Activated B cell treated with CpG ODN at 0.5 μM for 24 hours (primary cell): ENCODE data around the gene CLEC12A. TPM values are rescaled to one million over a fixed set of nuclear protein-coding genes. Genes with fewer than 3 reads are reported as not detected.

Source experiments
- ATAC-seq: fragments of 200-7000 bp; cut with Tn5 transposase; one replicate; pipeline ENCODE4 v1.10.0; 2021; ENCODE audit warnings: low read depth, mild to moderate bottlenecking, moderate library complexity
- CTCF ChIA-PET: fragments of 350-600 bp; sonication (Branson Sonifier 250); formaldehyde crosslinking; loops from one replicate; lab custom pipeline; 2021; ENCODE audit warnings: antibody characterized with exemption; lab: Charles Lee
- POLR2A ChIA-PET: fragments of 350-600 bp; sonication (Branson Sonifier 250); formaldehyde crosslinking; loops from one replicate; lab custom pipeline; 2021; ENCODE audit warnings: antibody characterized with exemption; lab: Charles Lee
- DNase-seq: peaks from one replicate; pipeline ENCODE4 v3.0.0; 2022
- H3K27ac Mint-ChIP-seq: one replicate; pipeline ENCODE4 v1.8.0; 2020; ENCODE audit warnings: mixed read lengths
- H3K27me3 Mint-ChIP-seq: one replicate; pipeline ENCODE4 v1.8.0; 2021; ENCODE audit warnings: mixed read lengths
- H3K36me3 Mint-ChIP-seq: one replicate; pipeline ENCODE4 v1.8.0; 2021; ENCODE audit warnings: low read depth, mixed read lengths
- H3K4me1 Mint-ChIP-seq: one replicate; pipeline ENCODE4 v1.8.0; 2021; ENCODE audit warnings: mixed read lengths
- H3K4me3 Mint-ChIP-seq: one replicate; pipeline ENCODE4 v1.8.0; 2020; ENCODE audit warnings: mild to moderate bottlenecking, mixed read lengths
- H3K9me3 Mint-ChIP-seq: one replicate; pipeline ENCODE4 v1.8.0; 2020; ENCODE audit warnings: mixed read lengths
- intact Hi-C: fragments of 100-400 bp; cut with micrococcal nuclease; formaldehyde crosslinking; loops from one replicate; pipeline ENCODE4 v1.15.1; 2024
- total RNA-seq: library from RNA; stranded (reverse); gene quantifications from 2 replicates; pipeline ENCODE4 v1.2.3, GENCODE V29; 2022
- TF ChIP-seq, protein P1 (sequence below): fragments of 200-600 bp; IDR thresholded peaks from one replicate; pipeline ENCODE4 v1.8.0; 2022; ENCODE audit warnings: antibody characterized with exemption, mild to moderate bottlenecking

CLEC12A gene
- total RNA-seq, 1 donor from 2014 or later = not detected

- TF ChIP-seq, protein P1, sequence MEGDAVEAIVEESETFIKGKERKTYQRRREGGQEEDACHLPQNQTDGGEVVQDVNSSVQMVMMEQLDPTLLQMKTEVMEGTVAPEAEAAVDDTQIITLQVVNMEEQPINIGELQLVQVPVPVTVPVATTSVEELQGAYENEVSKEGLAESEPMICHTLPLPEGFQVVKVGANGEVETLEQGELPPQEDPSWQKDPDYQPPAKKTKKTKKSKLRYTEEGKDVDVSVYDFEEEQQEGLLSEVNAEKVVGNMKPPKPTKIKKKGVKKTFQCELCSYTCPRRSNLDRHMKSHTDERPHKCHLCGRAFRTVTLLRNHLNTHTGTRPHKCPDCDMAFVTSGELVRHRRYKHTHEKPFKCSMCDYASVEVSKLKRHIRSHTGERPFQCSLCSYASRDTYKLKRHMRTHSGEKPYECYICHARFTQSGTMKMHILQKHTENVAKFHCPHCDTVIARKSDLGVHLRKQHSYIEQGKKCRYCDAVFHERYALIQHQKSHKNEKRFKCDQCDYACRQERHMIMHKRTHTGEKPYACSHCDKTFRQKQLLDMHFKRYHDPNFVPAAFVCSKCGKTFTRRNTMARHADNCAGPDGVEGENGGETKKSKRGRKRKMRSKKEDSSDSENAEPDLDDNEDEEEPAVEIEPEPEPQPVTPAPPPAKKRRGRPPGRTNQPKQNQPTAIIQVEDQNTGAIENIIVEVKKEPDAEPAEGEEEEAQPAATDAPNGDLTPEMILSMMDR = no peak
- Mint-ChIP-seq H3K9me3 (no peaks in the 10 kb centered on the region), H3K4me3 (no peak overlapping the region), H3K27ac (no peak overlapping the region), H3K27me3 (peaks cover 17% of the 10 kb centered on the region), H3K36me3 (no peaks in the 10 kb centered on the region), H3K4me1 (no peaks in the 10 kb centered on the region)
- intact Hi-C loops = no loop called here
- DNase-seq (no peak), ATAC-seq (no peak)
- ChIA-PET CTCF (no interaction called here), POLR2A (no interaction called here)
These were observed 56.5 kb downstream of the CLEC12A start for GRCh38 chr12:10027721-10028120.

- peaks cover 9% of the 10 kb centered on the region for H3K27me3 Mint-ChIP-seq
- ATAC-seq = no peak
- DNase-seq = no peak
- no peak within 1 kb of the TSS for H3K4me3 Mint-ChIP-seq
- ChIA-PET POLR2A (no interaction called here), CTCF (no interaction called here)
- H3K4me1 Mint-ChIP-seq = no peaks in the 10 kb centered on the region
- no peaks in the 10 kb centered on the region for H3K36me3 Mint-ChIP-seq
- TF ChIP-seq, protein P1 = no peak
- H3K27ac Mint-ChIP-seq = no peak within 1 kb of the TSS
- H3K9me3 Mint-ChIP-seq = no peaks in the 10 kb centered on the region
- intact Hi-C loops = no loop called here
These were observed 59.2 kb downstream of the CLEC12A start, which contains the start of gene CLEC9A for GRCh38 chr12:10030446-10030845. Gene CLEC9A (plus strand): TSS chr12:10030682. CDS start chr12:10052688, 22,006 bp downstream.

- ChIA-PET CTCF (no interaction called here), POLR2A (no interaction called here)
These were observed 60.1 kb downstream of the CLEC12A start for GRCh38 chr12:10031321-10031720.

GRCh38 chr12:10031771-10032175 lies 60.6 kb downstream of the CLEC12A start:
- CTCF ChIA-PET = no interaction called here
- Mint-ChIP-seq H3K27ac (no peak overlapping the region), H3K9me3 (no peaks in the 10 kb centered on the region), H3K4me3 (no peak overlapping the region), H3K4me1 (no peaks in the 10 kb centered on the region), H3K36me3 (no peaks in the 10 kb centered on the region), H3K27me3 (peaks cover 7% of the 10 kb centered on the region)
- POLR2A ChIA-PET = no interaction called here
- intact Hi-C loops = no loop called here
- no peak for DNase-seq
- TF ChIP-seq, protein P1 = no peak
- ATAC-seq = no peak

More at GRCh38 chr12:10031321-10031720, 60.1 kb downstream of the CLEC12A start:
- Mint-ChIP-seq H3K36me3 (no peaks in the 10 kb centered on the region), H3K27me3 (peaks cover 9% of the 10 kb centered on the region), H3K27ac (no peak overlapping the region), H3K9me3 (no peaks in the 10 kb centered on the region), H3K4me3 (no peak overlapping the region), H3K4me1 (no peaks in the 10 kb centered on the region)
- ATAC-seq (no peak), DNase-seq (no peak)
- TF ChIP-seq, protein P1 = no peak
- intact Hi-C loops = no loop called here

- TF ChIP-seq, protein P1 = no peak
- Mint-ChIP-seq H3K27ac (no peak overlapping the region), H3K4me3 (no peak overlapping the region), H3K36me3 (no peaks in the 10 kb centered on the region), H3K27me3 (peaks cover 4% of the 10 kb centered on the region), H3K9me3 (no peaks in the 10 kb centered on the region), H3K4me1 (no peaks in the 10 kb centered on the region)
- ATAC-seq = no peak
- no peak for DNase-seq
- ChIA-PET CTCF (interaction anchor here (1.0 kb wide), 1 partner anchor 106 kb away, joined by 6 read pairs; no protein-coding TSS in a partner anchor), POLR2A (no interaction called here)
- intact Hi-C loops = loop anchor here (1.0 kb wide), 1 partner anchor 106 kb away; no protein-coding TSS in a partner anchor
These were observed 62.8 kb downstream of the CLEC12A start for GRCh38 chr12:10033783-10034545.

Other genes with a start within 250 kb of the CLEC12A start
- gene CLECL1, start 238.3 kb upstream of the CLEC12A start, total RNA-seq = 111 and 115 TPM in 2 replicates
- 23.7 and 26.7 TPM in 2 replicates for gene CD69, start 210.5 kb upstream of the CLEC12A start, total RNA-seq
- 0.34 and 0.67 TPM in 2 replicates for gene KLRF1, start 143.9 kb upstream of the CLEC12A start, total RNA-seq
- 18.4 and 19.1 TPM in 2 replicates for gene CLEC2B, start 102.1 kb upstream of the CLEC12A start, total RNA-seq
- gene KLRF2, start 89.9 kb upstream of the CLEC12A start, total RNA-seq = not detected in 2 replicates
- not detected in 2 replicates for gene CLEC2A, start 39.0 kb upstream of the CLEC12A start, total RNA-seq
- gene CLEC1B, start 27.7 kb downstream of the CLEC12A start, total RNA-seq = not detected in 2 replicates
- not detected in 2 replicates for gene CLEC12B, start 39.2 kb downstream of the CLEC12A start, total RNA-seq
- not detected in 2 replicates for gene CLEC9A, start 59.3 kb downstream of the CLEC12A start, total RNA-seq
- not detected in 2 replicates for gene CLEC1A, start 127.6 kb downstream of the CLEC12A start, total RNA-seq
- gene CLEC7A, start 158.8 kb downstream of the CLEC12A start, total RNA-seq = 0.09 and 0.10 TPM in 2 replicates
- 0.12 TPM in 1 of 2 replicates, not detected in the other for gene OLR1, start 200.7 kb downstream of the CLEC12A start, total RNA-seq
- not detected in 2 replicates for gene TMEM52B, start 207.6 kb downstream of the CLEC12A start, total RNA-seq
- gene GABARAPL1, start 241.5 kb downstream of the CLEC12A start, total RNA-seq = 2.1 and 2.5 TPM in 2 replicates